Measurements from ENCODE around the gene SF3A1.

GRCh38 chr22:30328466-30329049 lies 28.1 kb downstream of the SF3A1 start:
- no peak for TF ChIP-seq CTCF (IDR thresholded peaks at IDR 0.05; ENCODE audit: low read depth, low read length)
- no peak for TF ChIP-seq EZH2phosphoT487 (IDR thresholded peaks at IDR 0.05; ENCODE audit: low read depth)

Data from OCI-LY3 (cell line).